HG03159 (cell line): ENCODE data around the gene LDLRAD4.

Experiments used
- ATAC-seq: cut with Tn5 transposase; IDR thresholded peaks from one replicate; pipeline ENCODE4 v1.9.1; 2021; ENCODE audit warnings: mild to moderate bottlenecking, moderate library complexity; ENCODE audit not compliant: unreplicated experiment

The LDLRAD4 gene

GRCh38 chr18:13380691-13381070 lies 162.1 kb downstream of the LDLRAD4 start:
- ATAC-seq, result no peak

GRCh38 chr18:13381331-13381730 lies 162.8 kb downstream of the LDLRAD4 start:
- peak; percentile 12 for ATAC-seq

GRCh38 chr18:13381944-13382365 lies 163.4 kb downstream of the LDLRAD4 start:
- ATAC-seq, result peak; percentile 81

GRCh38 chr18:13382366-13382953 lies 163.9 kb downstream of the LDLRAD4 start:
- ATAC-seq, result no peak

GRCh38 chr18:13382954-13383827 lies 164.6 kb downstream of the LDLRAD4 start:
- ATAC-seq, result no peak

- no peak for ATAC-seq
Measured at GRCh38 chr18:13386891-13387801, 168.6 kb downstream of the LDLRAD4 start.

GRCh38 chr18:13387855-13388548 lies 169.4 kb downstream of the LDLRAD4 start:
- no peak for ATAC-seq

- no peak for ATAC-seq
Measured at GRCh38 chr18:13388586-13389490, 170.3 kb downstream of the LDLRAD4 start.

GRCh38 chr18:13389491-13390131 lies 171.1 kb downstream of the LDLRAD4 start:
- ATAC-seq, result no peak

GRCh38 chr18:13390196-13390595 lies 171.6 kb downstream of the LDLRAD4 start:
- ATAC-seq, result no peak

- no peak for ATAC-seq
Measured at GRCh38 chr18:13390711-13391110, 172.2 kb downstream of the LDLRAD4 start.

- no peak for ATAC-seq
Measured at GRCh38 chr18:13392029-13392750, 173.6 kb downstream of the LDLRAD4 start.

GRCh38 chr18:13392899-13393298 lies 174.3 kb downstream of the LDLRAD4 start:
- ATAC-seq, result no peak

GRCh38 chr18:13393338-13393737 lies 174.8 kb downstream of the LDLRAD4 start:
- no peak for ATAC-seq

GRCh38 chr18:13394801-13395200 lies 176.2 kb downstream of the LDLRAD4 start:
- no peak for ATAC-seq

- ATAC-seq, result no peak
Measured at GRCh38 chr18:13395577-13395976, 177.0 kb downstream of the LDLRAD4 start.

- ATAC-seq, result no peak
Measured at GRCh38 chr18:13397504-13398163, 179.1 kb downstream of the LDLRAD4 start.

- no peak for ATAC-seq
Measured at GRCh38 chr18:13398631-13399030, 180.1 kb downstream of the LDLRAD4 start.
